OCI-LY1 (cell line): ENCODE results near the gene ARPIN.
A peak's percentile ranks its signal among the peaks of the same experiment; 100 is the strongest.
"Not testable (repeated sequence)": the region's sequence is repeated elsewhere in the genome, so short reads cannot be mapped to it uniquely, and the experiment has no call there.

ENCODE experiments used
- H2AFZ ChIP-seq: fragments of 200-600 bp; sonication (generic), shearing (Covaris generic); 2 replicates; pipeline ENCODE4 v1.6.0; 2014; ENCODE audit warnings: antibody characterized with exemption, mild to moderate bottlenecking, low read length
- H3F3A ChIP-seq: fragments of 200-600 bp; sonication (generic), shearing (Covaris generic); 2 replicates; pipeline ENCODE4 v1.6.0; 2014; ENCODE audit warnings: mild to moderate bottlenecking, antibody characterized with exemption, low read length, moderate library complexity; ENCODE audit not compliant: insufficient read depth
- H3K27ac ChIP-seq: fragments of 200-600 bp; sonication (generic); 2 replicates; pipeline ENCODE4 v1.5.1; 2014; ENCODE audit warnings: low read length, mixed run types, mild to moderate bottlenecking, low read depth; ENCODE audit not compliant: poor library complexity, severe bottlenecking
- H3K27me3 ChIP-seq: fragments of 200-600 bp; sonication (generic); 2 replicates; pipeline ENCODE4 v1.6.0; 2014; ENCODE audit warnings: antibody characterized with exemption, mild to moderate bottlenecking, low read length, moderate library complexity; ENCODE audit not compliant: insufficient read depth
- H3K36me3 ChIP-seq: fragments of 200-600 bp; sonication (generic); 2 replicates; pipeline ENCODE4 v1.6.1; 2014; ENCODE audit warnings: mild to moderate bottlenecking, antibody characterized with exemption, low read length, moderate library complexity, mixed read lengths; ENCODE audit not compliant: insufficient read depth
- H3K4me1 ChIP-seq: fragments of 200-600 bp; sonication (generic); 2 replicates; pipeline ENCODE4 v1.5.1; 2014; ENCODE audit warnings: mild to moderate bottlenecking, low read length, moderate library complexity; ENCODE audit not compliant: insufficient read depth, severe bottlenecking
- H3K4me2 ChIP-seq: fragments of 200-600 bp; sonication (generic), shearing (Covaris generic); 2 replicates; pipeline ENCODE4 v1.6.1; 2014; ENCODE audit warnings: low read length
- H3K4me3 ChIP-seq: fragments of 200-600 bp; sonication (generic); 2 replicates; pipeline ENCODE4 v1.5.1; 2014; ENCODE audit warnings: low read length, low read depth, mild to moderate bottlenecking, mixed read lengths; ENCODE audit not compliant: poor library complexity, severe bottlenecking
- H3K79me2 ChIP-seq: fragments of 200-600 bp; shearing (Covaris generic); 2 replicates; pipeline ENCODE4 v1.6.1; 2016; ENCODE audit warnings: mixed run types, low read length, mixed read lengths; ENCODE audit not compliant: insufficient read depth
- H3K9ac ChIP-seq: fragments of 200-600 bp; sonication (generic), shearing (Covaris generic); 2 replicates; pipeline ENCODE4 v1.6.1; 2014; ENCODE audit warnings: mild to moderate bottlenecking, low read length, mixed read lengths
- H3K9me2 ChIP-seq: fragments of 200-600 bp; sonication (generic), shearing (Covaris generic); 2 replicates; pipeline ENCODE4 v1.6.1; 2014; ENCODE audit warnings: low read depth, mild to moderate bottlenecking, low read length, mixed read lengths
- H3K9me3 ChIP-seq: fragments of 200-600 bp; shearing (Covaris generic); 2 replicates; pipeline ENCODE4 v1.6.1; 2014; ENCODE audit warnings: low read length, mixed read lengths
- H4K20me1 ChIP-seq: fragments of 200-600 bp; sonication (generic), shearing (Covaris generic); 2 replicates; pipeline ENCODE4 v1.6.0; 2016; ENCODE audit warnings: mild to moderate bottlenecking, low read length; ENCODE audit not compliant: insufficient read depth
- EZH2 ChIP-seq: fragments of 200-600 bp; sonication (generic), shearing (Covaris generic); IDR thresholded peaks from 2 replicates; pipeline ENCODE4 v1.8.0; 2017; ENCODE audit warnings: borderline replicate concordance, mixed run types, mild to moderate bottlenecking, antibody characterized with exemption, low read length, moderate library complexity, mixed read lengths
- TF ChIP-seq, protein P1 (sequence below): fragments of 200-600 bp; sonication (generic), shearing (Covaris generic); IDR thresholded peaks from 2 replicates; pipeline ENCODE4 v1.5.1; 2017; ENCODE audit warnings: mild to moderate bottlenecking, antibody characterized with exemption, low read length, moderate library complexity, mixed read lengths

The ARPIN gene

DNA sequence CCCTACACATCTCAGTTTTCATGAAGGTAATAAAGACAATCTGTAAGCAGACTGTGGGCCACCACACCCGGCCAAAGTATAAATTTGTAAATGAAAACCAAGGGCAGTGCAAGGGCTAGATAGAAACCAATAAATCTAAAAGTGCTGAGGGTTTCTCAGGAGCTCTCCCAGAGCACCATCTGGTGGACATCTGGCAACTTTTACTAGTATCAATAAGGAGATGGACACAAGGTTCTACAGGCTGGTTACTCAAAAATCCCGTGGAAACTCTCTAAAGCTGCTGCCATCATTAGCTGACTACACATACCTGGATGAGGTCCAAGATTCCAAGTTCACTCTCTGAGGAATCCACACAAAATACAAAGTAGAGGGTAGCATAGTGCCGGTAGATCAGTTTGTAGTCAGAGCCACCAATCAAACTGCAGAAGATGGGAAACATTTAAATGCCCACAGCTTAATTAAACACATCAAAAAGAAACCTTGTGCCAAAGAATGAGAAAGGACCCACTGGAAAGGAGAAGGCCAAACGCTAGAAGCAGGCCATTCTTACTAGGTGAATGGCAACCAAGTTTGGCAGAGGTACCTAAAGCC lies 24.4 kb downstream of the ARPIN start:
- Histone ChIP-seq H2AFZ (no peak overlapping the region), H3K4me3 (no peak overlapping the region), H3K9me3 (no peaks in the 10 kb centered on the region), H4K20me1 (no peaks in the 10 kb centered on the region), H3K79me2 (peaks cover 13% of the 10 kb centered on the region), H3K36me3 (peaks cover 38% of the 10 kb centered on the region), H3K4me2 (no peak overlapping the region), H3F3A (no peaks in the 10 kb centered on the region), H3K27me3 (no peaks in the 10 kb centered on the region), H3K9ac (no peak overlapping the region), H3K9me2 (no peaks in the 10 kb centered on the region), H3K4me1 (peaks cover 27% of the 10 kb centered on the region), H3K27ac (no peak overlapping the region)
- no peak for TF ChIP-seq EZH2
- TF ChIP-seq, protein P1, sequence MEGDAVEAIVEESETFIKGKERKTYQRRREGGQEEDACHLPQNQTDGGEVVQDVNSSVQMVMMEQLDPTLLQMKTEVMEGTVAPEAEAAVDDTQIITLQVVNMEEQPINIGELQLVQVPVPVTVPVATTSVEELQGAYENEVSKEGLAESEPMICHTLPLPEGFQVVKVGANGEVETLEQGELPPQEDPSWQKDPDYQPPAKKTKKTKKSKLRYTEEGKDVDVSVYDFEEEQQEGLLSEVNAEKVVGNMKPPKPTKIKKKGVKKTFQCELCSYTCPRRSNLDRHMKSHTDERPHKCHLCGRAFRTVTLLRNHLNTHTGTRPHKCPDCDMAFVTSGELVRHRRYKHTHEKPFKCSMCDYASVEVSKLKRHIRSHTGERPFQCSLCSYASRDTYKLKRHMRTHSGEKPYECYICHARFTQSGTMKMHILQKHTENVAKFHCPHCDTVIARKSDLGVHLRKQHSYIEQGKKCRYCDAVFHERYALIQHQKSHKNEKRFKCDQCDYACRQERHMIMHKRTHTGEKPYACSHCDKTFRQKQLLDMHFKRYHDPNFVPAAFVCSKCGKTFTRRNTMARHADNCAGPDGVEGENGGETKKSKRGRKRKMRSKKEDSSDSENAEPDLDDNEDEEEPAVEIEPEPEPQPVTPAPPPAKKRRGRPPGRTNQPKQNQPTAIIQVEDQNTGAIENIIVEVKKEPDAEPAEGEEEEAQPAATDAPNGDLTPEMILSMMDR = peak; percentile 37; the same call in 1 of the 2 replicates

DNA sequence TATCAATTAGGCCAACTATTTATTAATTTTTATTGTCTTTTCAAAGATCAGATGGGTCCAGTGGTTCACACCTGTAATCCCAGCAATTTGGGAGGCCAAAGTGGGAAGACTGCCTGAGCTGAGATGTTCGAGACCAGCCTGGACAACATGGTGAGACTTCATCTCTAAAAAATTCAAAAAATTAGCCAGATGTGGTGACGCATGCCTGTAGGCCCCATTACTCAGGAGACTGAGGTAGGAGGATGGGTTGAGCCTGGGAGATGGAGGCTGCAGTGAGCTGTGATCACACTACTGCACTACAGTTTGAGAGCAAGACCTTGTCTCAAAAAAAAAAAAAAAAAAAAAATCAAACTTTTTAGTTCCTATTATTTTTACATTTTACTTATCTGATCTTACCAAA lies 27.1 kb downstream of the ARPIN start:
- Histone ChIP-seq H4K20me1 (no peaks in the 10 kb centered on the region), H3K4me1 (peaks cover under 1% of the 10 kb centered on the region), H3K9ac (no peak overlapping the region), H3K9me2 (no peaks in the 10 kb centered on the region), H3F3A (no peaks in the 10 kb centered on the region), H3K4me3 (no peak overlapping the region), H2AFZ (no peak overlapping the region), H3K27ac (no peak overlapping the region), H3K36me3 (peaks cover 46% of the 10 kb centered on the region), H3K4me2 (no peak overlapping the region), H3K9me3 (no peaks in the 10 kb centered on the region), H3K27me3 (no peaks in the 10 kb centered on the region), H3K79me2 (no peaks in the 10 kb centered on the region)
- no peak for TF ChIP-seq EZH2

DNA sequence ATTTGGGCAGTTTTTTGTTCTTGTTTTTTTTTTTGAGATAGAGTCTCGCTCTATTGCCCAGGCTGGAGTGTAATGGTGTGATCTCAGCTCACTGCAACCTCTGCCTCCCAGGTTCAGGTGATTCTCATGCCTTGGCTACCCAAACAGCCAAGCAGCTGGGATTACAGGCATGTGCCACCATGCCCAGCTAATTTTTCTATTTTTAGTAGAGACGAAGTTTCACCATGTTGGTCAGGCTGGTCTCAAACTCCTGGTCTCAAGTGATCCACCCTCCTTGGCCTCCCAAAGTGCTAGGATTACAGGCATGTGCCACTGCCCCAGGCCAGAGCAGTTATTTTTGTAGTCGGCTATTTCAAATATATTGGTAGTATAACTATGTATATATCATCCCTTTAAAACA lies 27.6 kb downstream of the ARPIN start:
- not testable (repeated sequence) for H4K20me1 ChIP-seq, H3K4me1 ChIP-seq, H3K4me3 ChIP-seq, H3F3A ChIP-seq, H3K9me2 ChIP-seq, H3K9ac ChIP-seq, H3K4me2 ChIP-seq, H3K27me3 ChIP-seq, H3K79me2 ChIP-seq, H3K27ac ChIP-seq, H3K9me3 ChIP-seq, H2AFZ ChIP-seq
- peaks cover 46% of the 10 kb centered on the region for H3K36me3 ChIP-seq

DNA sequence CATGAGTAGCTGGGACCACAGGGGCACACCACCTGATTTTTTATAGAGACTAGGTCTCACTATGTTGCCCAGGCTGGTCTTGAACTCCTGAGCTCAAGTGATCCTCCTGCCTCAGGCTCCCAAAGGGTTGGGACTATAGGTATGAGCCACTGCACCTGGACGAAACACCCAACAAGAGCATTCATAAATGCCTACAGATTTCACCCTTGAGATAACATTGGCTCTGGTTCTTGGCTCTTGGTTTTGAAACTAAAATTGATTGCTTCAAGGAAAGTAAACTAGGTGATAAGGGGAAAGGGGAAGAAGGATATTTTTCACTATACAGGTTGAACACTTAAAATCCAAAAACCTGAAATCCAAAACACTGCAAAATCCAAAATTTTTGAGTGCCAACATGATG lies 29.2 kb downstream of the ARPIN start:
- no peak overlapping the region for H3K4me3 ChIP-seq
- no peak overlapping the region for H3K9ac ChIP-seq
- H3K9me3 ChIP-seq = no peaks in the 10 kb centered on the region
- H3K4me2 ChIP-seq = no peak overlapping the region
- no peaks in the 10 kb centered on the region for H3F3A ChIP-seq
- H3K36me3 ChIP-seq = peaks cover 40% of the 10 kb centered on the region
- H2AFZ ChIP-seq = no peak overlapping the region
- H3K79me2 ChIP-seq = no peaks in the 10 kb centered on the region
- no peak for TF ChIP-seq EZH2
- TF ChIP-seq, protein P1 = no peak
- no peaks in the 10 kb centered on the region for H3K9me2 ChIP-seq
- H3K4me1 ChIP-seq = no peaks in the 10 kb centered on the region
- H3K27me3 ChIP-seq = no peaks in the 10 kb centered on the region
- H3K27ac ChIP-seq = no peak overlapping the region
- no peaks in the 10 kb centered on the region for H4K20me1 ChIP-seq
